ENCODE data around the gene TMEFF1. TPM values are rescaled to one million over a fixed set of nuclear protein-coding genes. Genes with fewer than 3 reads are reported as not detected.

Gene TMEFF1
- total and polyA plus RNA-seq, 10 of the 15 experiments (the other 5 are each of a cell fraction or from before 2014, with no cell fraction given) = 0.03 to 0.55 (median 0.11) TPM; not detected in 3

GRCh38 chr9:100465761-100466160 is 7.2 kb upstream of the TMEFF1 start:
- Histone ChIP-seq H3K9me3 (replicated peaks; ENCODE audit: control insufficient read depth, insufficient read depth, low read length) (no peaks in the 10 kb centered on the region), H3K4me3 (no peak overlapping the region), H3K4me1 (ENCODE audit: control insufficient read depth, insufficient read depth, low read length) (no peaks in the 10 kb centered on the region), H3K4me2 (ENCODE audit: control insufficient read depth, insufficient read depth) (no peak overlapping the region), H2AFZ (ENCODE audit: control insufficient read depth, low read depth, low read length) (no peak overlapping the region), H3K27me3 (replicated peaks in 1 of 2; ENCODE audit: control insufficient read depth in 2 of 2, insufficient read depth in 2 of 2, low read length in 1 of 2) (no peaks in the 10 kb centered on the region; a peak in 1 of 4 replicates), H3K79me2 (ENCODE audit: control insufficient read depth, insufficient read depth, low read length) (no peaks in the 10 kb centered on the region), H3K27ac (ENCODE audit: control insufficient read depth, insufficient read depth) (no peak overlapping the region), H3K36me3 (ENCODE audit: control insufficient read depth in 2 of 2, insufficient read depth in 2 of 2, low read length in 1 of 2) (no peaks in the 10 kb centered on the region), H3K9ac (ENCODE audit: control insufficient read depth, insufficient read depth, low read length) (no peak overlapping the region), H4K20me1 (ENCODE audit: control insufficient read depth, insufficient read depth) (no peaks in the 10 kb centered on the region)
- no peak for FAIRE-seq
- TF ChIP-seq EZH2 (IDR thresholded peaks at IDR 0.05; ENCODE audit: borderline replicate concordance, control insufficient read depth, low read depth, low read length) = no peak
- TF ChIP-seq SPI1 (IDR thresholded peaks at IDR 0.05; ENCODE audit: borderline replicate concordance, insufficient read depth, low read depth, low read length) = no peak
- no peak for TF ChIP-seq TARDBP (IDR thresholded peaks at IDR 0.05; ENCODE audit: borderline replicate concordance)
- no peak for TF ChIP-seq NBN (IDR thresholded peaks at IDR 0.05)
- TF ChIP-seq CREB1 (IDR thresholded peaks at IDR 0.05; ENCODE audit: low read depth) = no peak
- TF ChIP-seq SUPT20H (IDR thresholded peaks at IDR 0.05; ENCODE audit: borderline replicate concordance, control insufficient read depth, low read depth, low read length) = no peak
- TF ChIP-seq ZNF217 (IDR thresholded peaks at IDR 0.05) = no peak
- no peak for TF ChIP-seq RBBP5 (conservative IDR thresholded peaks at IDR 0.05)
- TF ChIP-seq ESRRA (IDR thresholded peaks at IDR 0.05; ENCODE audit: low read length) = no peak
- no peak for TF ChIP-seq RB1 (IDR thresholded peaks at IDR 0.05; ENCODE audit: borderline replicate concordance)
- TF ChIP-seq STAT1 (conservative IDR thresholded peaks at IDR 0.05) = no peak
- no peak for TF ChIP-seq SMAD5 (IDR thresholded peaks at IDR 0.05; ENCODE audit: low read depth)
- TF ChIP-seq FOXK2 (IDR thresholded peaks at IDR 0.05) = no peak
- no peak for TF ChIP-seq STAT3 (IDR thresholded peaks at IDR 0.05; ENCODE audit: low read depth, low read length)
- TF ChIP-seq HSF1 (IDR thresholded peaks at IDR 0.05; ENCODE audit: low read depth, low read length) = no peak
- TF ChIP-seq POU2F2 (IDR thresholded peaks at IDR 0.05; ENCODE audit: borderline replicate concordance, low read depth, low read length) = no peak
- TF ChIP-seq NFXL1 (IDR thresholded peaks at IDR 0.05; ENCODE audit: borderline replicate concordance) = no peak
- no peak for TF ChIP-seq ATF7 (IDR thresholded peaks at IDR 0.05; ENCODE audit: low read depth)
- TF ChIP-seq SUZ12 (IDR thresholded peaks at IDR 0.05; ENCODE audit: unreplicated experiment) = no peak
- no peak for TF ChIP-seq MAX (IDR thresholded peaks at IDR 0.05; ENCODE audit: low read depth, low read length)
- ATAC-seq = no peak
- ChIA-PET POLR2A (no interaction called here), RAD21 (ENCODE audit: unreplicated experiment) (no interaction called here), CTCF (interaction anchor here (1.0 kb wide), 1 partner anchor 136 kb away, joined by 3 read pairs; no protein-coding TSS in a partner anchor), SMC1A (ENCODE audit: uncharacterized antibody, unreplicated experiment) (interaction anchor here (0.6 to 1.6 kb wide), 3 partner anchors 10 to 28 kb away, joined by 3 read pairs; no protein-coding TSS in a partner anchor)
- no TSS peak for BruUV-seq (replicated peaks)
- 42% methylated on average over 1 of the region's 1 CpG for WGBS (ENCODE audit: insufficient coverage, insufficient replicate concordance, low lambda C conversion rate, missing lambda C conversion rate)
- in situ Hi-C loops (cut with MboI) = no loop called here
- intact Hi-C loops (cut with micrococcal nuclease; ENCODE audit: unreplicated experiment) = no loop called here
- no peak for DNase-seq (ENCODE audit: low read depth, low spot score)

All from GM12878 (cell line).